Activated effector memory CD4-positive, alpha-beta T cell treated with anti-CD3 and anti-CD28 coated beads, Interleukin-2, amount 50 U/mL, for 16 hours (primary cell): Measurements from ENCODE around the gene SLC4A2.

Experiments
- DNase-seq: peaks from one replicate; pipeline ENCODE4 v3.0.0-alpha.2; 2020

SLC4A2 gene

GRCh38 chr7:151081170-151082101 is 22.0 kb downstream of the SLC4A2 start:
- no peak for DNase-seq

DNA sequence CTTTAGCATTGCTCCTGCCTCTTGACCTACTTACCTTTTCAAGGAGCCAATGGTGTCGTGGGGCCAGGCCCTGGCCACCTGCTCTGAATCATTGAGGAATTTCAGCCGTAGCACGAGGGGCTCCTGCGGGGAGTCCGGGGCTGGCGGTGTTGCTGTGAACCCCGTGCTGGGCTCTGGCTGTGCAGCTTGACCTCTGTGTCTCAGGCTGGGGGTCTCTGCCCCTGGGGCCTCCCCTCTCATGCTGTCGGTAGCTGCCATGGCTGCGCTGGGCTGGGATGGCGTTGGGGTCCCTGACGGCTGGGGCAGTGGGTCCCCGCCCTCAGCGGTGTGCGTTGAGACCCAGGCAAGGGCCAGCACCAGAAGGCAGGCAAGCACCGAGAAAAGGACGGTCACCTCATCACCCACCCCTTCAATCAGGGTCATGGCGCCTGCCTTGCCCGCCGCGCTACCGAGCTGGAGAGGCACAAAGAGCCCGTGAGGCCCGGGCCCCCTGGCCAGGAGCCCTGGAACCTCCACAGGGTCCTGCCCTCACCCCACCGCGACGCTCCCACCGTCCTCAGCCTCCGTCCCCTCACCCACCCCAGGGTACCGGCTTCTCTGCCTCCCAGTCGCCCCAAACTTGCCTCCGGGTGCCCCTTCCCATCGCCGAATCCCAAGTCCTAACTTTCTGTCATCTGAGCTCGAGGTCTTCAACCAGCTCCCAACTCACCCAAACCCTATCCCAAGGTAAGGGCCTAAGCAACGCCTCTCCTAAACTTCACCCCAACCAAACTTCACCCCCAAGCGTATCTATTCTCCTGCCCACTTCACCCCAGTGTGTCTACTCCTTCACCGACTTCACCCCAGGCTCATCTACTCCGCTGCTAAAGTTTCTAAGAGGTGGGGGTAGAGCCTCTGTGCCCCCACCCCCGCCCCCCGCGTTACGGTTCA is 23.0 kb downstream of the SLC4A2 start:
- no peak for DNase-seq

GRCh38 chr7:151083071-151083823 is 23.9 kb downstream of the SLC4A2 start, which contains the start of gene TMUB1:
Gene TMUB1 (minus strand): TSS chr7:151083493. CDS start chr7:151082563, 930 bp downstream.
- DNase-seq, result peak; percentile 95

- DNase-seq, result no peak
These were observed 24.4 kb downstream of the SLC4A2 start for GRCh38 chr7:151083824-151084160.

GRCh38 chr7:151085329-151085690 is 25.9 kb downstream of the SLC4A2 start:
- DNase-seq, result no peak

- DNase-seq, result peak; percentile 86
These were observed 26.6 kb downstream of the SLC4A2 start, which contains the start of gene AGAP3 for GRCh38 chr7:151085691-151086620. Gene AGAP3 (plus strand): TSS chr7:151086475. CDS start chr7:151086742, 267 bp downstream.

GRCh38 chr7:151086802-151087244 is 27.4 kb downstream of the SLC4A2 start:
- DNase-seq, result no peak

GRCh38 chr7:151087245-151088018 is 28.0 kb downstream of the SLC4A2 start:
- peak; percentile 75 for DNase-seq

GRCh38 chr7:151088019-151088855 is 28.8 kb downstream of the SLC4A2 start:
- no peak for DNase-seq

GRCh38 chr7:151088856-151089699 is 29.7 kb downstream of the SLC4A2 start:
- no peak for DNase-seq

DNA sequence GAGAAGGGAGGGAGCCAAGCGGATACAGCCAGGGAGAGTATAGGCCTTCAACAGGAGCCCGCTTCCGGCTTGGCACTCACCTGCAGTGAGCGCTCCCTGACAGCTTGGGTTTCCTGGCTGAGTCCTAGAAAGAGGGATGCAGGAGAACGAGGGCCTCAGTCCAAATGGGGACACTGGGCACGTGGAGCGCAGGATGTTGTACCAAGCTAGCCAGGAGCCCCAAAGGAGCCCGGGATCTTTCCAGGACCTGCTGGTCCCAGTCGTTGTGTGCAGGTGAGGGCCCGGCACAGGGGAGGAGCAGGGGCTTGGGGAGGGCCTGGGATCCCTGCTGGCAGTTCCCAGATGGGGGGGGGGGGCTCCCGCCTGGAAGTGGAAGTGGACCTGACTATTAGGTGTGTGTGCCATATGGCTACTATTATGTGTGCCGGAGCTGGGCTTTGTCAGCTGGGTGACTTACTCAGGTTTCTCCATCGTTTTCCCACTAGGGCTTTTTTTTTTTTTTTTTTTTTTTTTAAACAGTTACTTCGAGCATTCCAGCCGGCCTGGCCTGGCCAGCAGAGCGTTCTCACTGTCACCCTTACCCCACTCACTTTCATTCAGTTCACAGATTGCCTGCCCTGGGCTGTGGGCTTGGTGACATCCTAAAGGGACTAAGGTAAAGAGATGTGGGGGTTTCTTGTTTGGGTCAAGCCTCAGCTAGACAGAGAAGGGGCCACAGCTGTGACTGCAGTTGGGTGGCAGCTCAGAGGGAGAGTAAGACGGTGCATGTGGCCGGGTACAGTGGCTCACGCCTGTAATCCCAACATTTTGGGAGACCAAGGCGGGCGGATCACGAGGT is 30.7 kb downstream of the SLC4A2 start:
- no peak for DNase-seq

DNA sequence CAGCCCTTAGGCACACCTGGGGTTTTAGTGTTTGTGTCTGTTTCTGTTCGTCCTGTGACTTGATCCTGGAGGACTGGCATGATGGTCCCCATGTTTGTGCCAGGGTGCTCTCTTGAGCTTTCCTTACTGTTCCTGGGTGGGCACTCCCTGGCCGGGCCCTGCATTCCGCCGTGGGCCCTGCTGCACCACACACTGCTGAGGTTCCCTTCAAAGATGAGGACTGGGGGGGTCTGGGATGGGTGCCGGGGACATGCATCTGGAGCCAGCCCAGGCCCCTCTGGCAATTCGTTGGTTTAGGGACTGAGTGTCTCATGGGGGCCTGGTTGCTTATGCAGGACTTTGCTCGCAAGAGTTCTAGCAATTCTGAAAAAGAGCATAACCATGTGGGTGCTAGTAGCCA is 31.6 kb downstream of the SLC4A2 start:
- DNase-seq, result no peak

DNA sequence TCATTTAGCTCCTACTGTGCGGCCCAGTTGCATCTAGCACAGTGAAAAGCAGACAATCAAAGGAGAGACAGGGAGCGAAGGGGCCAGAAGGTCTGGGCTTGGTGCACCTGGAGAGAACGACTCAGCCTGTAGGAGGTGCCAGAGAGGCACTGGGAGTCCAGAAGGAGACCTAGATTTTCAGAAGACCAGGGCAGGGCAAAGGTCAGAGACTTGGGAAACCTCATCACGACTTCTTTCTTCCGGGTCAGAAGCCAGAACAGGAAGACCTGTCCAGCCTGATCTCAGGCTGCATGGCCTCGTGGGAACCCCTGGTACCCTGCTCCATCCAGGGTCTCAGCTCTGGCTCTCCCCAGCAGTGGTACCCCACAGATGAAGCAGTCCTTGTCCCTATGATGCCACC is 32.0 kb downstream of the SLC4A2 start:
- no peak for DNase-seq

- DNase-seq, result no peak
These were observed 32.6 kb downstream of the SLC4A2 start for GRCh38 chr7:151091988-151092387.

DNA sequence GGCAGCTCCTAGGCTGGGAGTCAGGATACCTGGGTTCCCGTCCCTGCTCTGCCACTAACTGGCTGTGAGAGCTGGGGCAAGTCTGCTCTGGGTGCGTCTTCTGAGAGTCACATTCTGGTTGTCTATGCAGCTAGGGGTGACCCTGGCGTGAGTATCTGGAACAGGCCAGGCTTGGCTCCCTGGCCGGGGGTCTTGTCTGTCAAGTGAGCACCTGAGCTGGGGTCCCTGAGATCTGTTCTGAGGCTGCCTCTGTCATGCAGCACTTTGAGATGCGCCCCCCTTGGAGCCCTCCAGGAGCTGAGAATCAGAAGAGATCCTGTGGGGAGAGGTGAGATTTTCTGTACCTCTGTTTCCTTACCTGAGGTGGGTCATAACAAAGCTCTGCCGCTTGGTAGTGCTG is 34.4 kb downstream of the SLC4A2 start:
- no peak for DNase-seq

GRCh38 chr7:151094675-151095074 is 35.3 kb downstream of the SLC4A2 start:
- no peak for DNase-seq

GRCh38 chr7:151095123-151095797 is 35.9 kb downstream of the SLC4A2 start:
- DNase-seq, result no peak
